ENCODE measurements around the gene ZNF346.

ZNF346 gene

GRCh38 chr5:177015156-177015555, 7.3 kb upstream of the ZNF346 start:
- TF ChIP-seq CTCF (conservative IDR thresholded peaks at IDR 0.05; ENCODE audit: low read depth, low read length), result no peak
- H3K4me3 ChIP-seq (ENCODE audit: low read depth, low read length), result no peak overlapping the region
- DNase-seq (ENCODE audit: low read depth), result no peak

GRCh38 chr5:177018341-177018740, 4.2 kb upstream of the ZNF346 start:
- no peak overlapping the region for H3K4me3 ChIP-seq (ENCODE audit: low read depth, low read length)
- DNase-seq (ENCODE audit: low read depth), result no peak
- no peak for TF ChIP-seq CTCF (conservative IDR thresholded peaks at IDR 0.05; ENCODE audit: low read depth, low read length)

- H3K4me3 ChIP-seq (ENCODE audit: low read depth, low read length), result no peak overlapping the region
- DNase-seq (ENCODE audit: low read depth), result no peak
- no peak for TF ChIP-seq CTCF (conservative IDR thresholded peaks at IDR 0.05; ENCODE audit: low read depth, low read length)
Observed at GRCh38 chr5:177020033-177020432, 2.5 kb upstream of the ZNF346 start.

GRCh38 chr5:177023303-177023664, 788 bp downstream of the ZNF346 start:
- peak; percentile 1 for TF ChIP-seq CTCF (conservative IDR thresholded peaks at IDR 0.05; ENCODE audit: low read depth, low read length)
- H3K4me3 ChIP-seq (ENCODE audit: low read depth, low read length), result peak overlapping the region; percentile 96
- DNase-seq (ENCODE audit: low read depth), result peak; percentile 9

DNA sequence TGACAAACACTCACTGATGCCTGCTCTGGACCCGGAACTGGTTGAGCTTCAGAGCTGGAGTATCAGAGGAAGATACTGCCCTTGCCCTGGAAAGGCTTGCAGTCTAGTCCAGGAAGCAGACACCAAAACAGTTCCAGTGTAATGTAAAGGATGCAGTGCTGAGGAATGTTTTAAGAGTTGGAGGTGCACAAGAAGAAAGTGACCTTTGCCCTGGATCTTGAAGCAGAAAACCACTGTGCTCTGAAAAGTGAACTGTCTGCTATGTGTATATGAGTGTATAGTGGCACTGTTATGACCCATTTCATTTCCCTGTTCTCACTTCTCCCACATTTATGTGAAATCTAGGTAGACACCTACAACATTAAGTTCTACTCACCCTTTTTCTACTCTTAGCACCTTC, 2.1 kb downstream of the ZNF346 start:
- peak; percentile 15 for DNase-seq (ENCODE audit: low read depth)
- TF ChIP-seq CTCF (conservative IDR thresholded peaks at IDR 0.05; ENCODE audit: low read depth, low read length), result no peak
- H3K4me3 ChIP-seq (ENCODE audit: low read depth, low read length), result no peak overlapping the region

DNA sequence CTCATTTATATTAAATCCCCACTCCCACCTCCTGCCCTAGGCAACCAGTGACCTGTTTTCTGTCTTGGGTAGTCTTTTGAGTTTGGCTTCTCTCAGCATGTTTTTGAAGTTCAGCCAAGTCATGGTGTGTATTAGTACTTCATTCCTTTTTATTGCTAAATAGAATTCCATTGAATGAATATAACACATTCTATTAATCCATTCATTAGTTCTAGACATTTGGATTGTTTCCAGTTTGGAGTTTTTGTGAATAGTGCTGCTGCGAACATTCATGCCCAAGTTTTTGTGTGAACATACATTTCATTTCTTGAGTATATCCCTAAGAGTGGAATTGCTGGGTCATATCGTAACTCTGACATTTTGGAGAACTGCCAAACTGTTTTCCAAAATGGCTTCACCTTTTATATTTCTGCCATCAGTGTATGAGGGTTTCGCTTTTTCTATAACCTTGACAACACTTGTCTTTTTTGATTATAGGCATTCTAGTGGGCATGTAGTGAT, 2.7 kb downstream of the ZNF346 start:
- DNase-seq (ENCODE audit: low read depth), result peak; percentile 82
- no peak for TF ChIP-seq CTCF (conservative IDR thresholded peaks at IDR 0.05; ENCODE audit: low read depth, low read length)
- no peak overlapping the region for H3K4me3 ChIP-seq (ENCODE audit: low read depth, low read length)

- no peak for DNase-seq (ENCODE audit: low read depth)
- no peak for TF ChIP-seq CTCF (conservative IDR thresholded peaks at IDR 0.05; ENCODE audit: low read depth, low read length)
Observed at GRCh38 chr5:177027665-177028064, 5.2 kb downstream of the ZNF346 start.

More at GRCh38 chr5:177027665-177028064, 5.2 kb downstream of the ZNF346 start:
- H3K4me3 ChIP-seq (ENCODE audit: low read depth, low read length), result no peak overlapping the region
